Gastroesophageal sphincter (tissue), 3 donors: Measurements from ENCODE around the gene RBBP8NL.

ENCODE experiments used
- CTCF ChIP-seq, 4 experiments: fragments of 200-600 bp in 2 of 4; fragments of 450-650 bp in 2 of 4; sonication (generic) in 1 of 4; IDR thresholded peaks; one replicate each; pipeline ENCODE4 v1.5.1; 2017 to 2019; ENCODE audit warnings: antibody characterized with exemption in 4 of 4, mild to moderate bottlenecking in 2 of 4, moderate library complexity in 2 of 4
- EP300 ChIP-seq: sonication (generic); formaldehyde crosslinking; IDR thresholded peaks from one replicate; pipeline ENCODE4 v1.6.1; 2017; ENCODE audit warnings: antibody characterized with exemption, mild to moderate bottlenecking
- POLR2A ChIP-seq, 2 donors: fragments of 450-650 bp; IDR thresholded peaks; one replicate each; pipeline ENCODE4 v1.6.1; 2017; ENCODE audit warnings: antibody characterized with exemption in 2 of 2, mild to moderate bottlenecking in 2 of 2, moderate library complexity in 1 of 2
- POLR2AphosphoS5 ChIP-seq: sonication (generic); formaldehyde crosslinking; IDR thresholded peaks from one replicate; pipeline ENCODE4 v1.6.1; 2017; ENCODE audit warnings: antibody characterized with exemption

GRCh38 chr20:62418709-62419487 is 8.4 kb downstream of the RBBP8NL start:
- TF ChIP-seq CTCF (IDR thresholded peaks at IDR 0.05) (no peak), POLR2AphosphoS5 (no peak), POLR2A (IDR thresholded peaks at IDR 0.05) (no peak), EP300 (no peak)
